Fibroblast of skin of left biceps (primary cell): Measurements from ENCODE around the gene EIF4G3.
"Not testable (repeated sequence)": the region's sequence is repeated elsewhere in the genome, so short reads cannot be mapped to it uniquely, and the experiment has no call there.

Source experiments
- DNase-seq, 2 experiments: peaks; one replicate each; pipeline ENCODE4 v3.0.0-alpha.2; 2013; ENCODE audit warnings: low read depth in 2 of 2

The EIF4G3 gene

DNA sequence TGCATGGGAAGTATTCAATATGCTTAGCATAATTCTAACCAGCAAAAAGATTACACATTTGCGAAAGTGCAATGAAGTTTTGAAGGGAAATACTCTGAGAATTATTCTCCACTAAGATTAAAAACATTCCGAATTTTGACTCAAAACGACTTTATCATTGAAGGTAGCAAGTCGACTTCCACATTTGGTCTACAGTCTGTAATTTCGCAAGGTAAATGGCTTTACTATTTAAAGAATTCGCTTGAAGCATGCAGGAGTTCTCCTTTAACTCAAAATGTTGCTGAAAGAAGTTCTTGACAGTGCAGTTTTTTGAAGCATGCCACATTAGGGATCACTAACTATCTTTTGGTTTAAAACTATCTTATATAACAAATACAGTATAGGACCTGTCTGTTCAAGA is 228.6 kb downstream of the EIF4G3 start:
- DNase-seq, result no peak

DNA sequence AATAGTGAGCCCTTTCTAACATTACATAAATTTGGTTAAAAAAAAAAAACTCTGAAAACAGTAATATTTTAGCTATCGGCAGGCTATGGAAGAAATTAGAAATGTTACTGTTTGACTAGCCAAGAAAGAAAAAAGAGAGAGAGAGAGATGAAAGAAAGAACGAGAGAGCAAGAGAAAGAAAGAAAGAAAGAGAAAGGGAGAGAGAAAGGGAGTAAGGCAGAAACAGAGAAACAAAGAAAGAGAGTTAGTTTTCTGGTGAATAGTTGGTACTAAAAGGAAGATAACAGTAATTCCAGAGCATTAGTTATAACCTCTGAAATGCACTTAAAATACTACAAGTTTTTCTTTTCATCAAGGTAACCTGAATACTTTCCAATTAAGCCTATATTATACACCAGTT is 229.3 kb downstream of the EIF4G3 start:
- DNase-seq, result no peak

DNA sequence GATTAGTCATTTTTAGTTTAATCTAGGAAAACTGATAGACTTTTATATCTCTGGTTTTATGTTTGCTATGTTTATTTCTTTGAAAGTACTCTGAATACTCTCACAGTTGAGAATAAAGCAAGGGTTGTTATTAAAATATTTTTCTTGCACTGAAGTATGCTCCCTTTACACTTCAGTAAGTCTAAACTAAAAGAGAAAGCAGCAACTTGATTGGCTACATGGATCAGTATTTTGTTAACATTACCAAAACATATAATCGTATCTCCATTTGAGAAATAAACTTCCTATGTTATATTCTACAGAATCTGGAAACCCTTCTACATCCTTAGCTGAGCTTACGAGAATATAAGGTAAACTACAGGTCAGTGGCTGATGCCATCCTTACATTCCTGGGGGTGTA is 240.1 kb downstream of the EIF4G3 start:
- no peak for DNase-seq

DNA sequence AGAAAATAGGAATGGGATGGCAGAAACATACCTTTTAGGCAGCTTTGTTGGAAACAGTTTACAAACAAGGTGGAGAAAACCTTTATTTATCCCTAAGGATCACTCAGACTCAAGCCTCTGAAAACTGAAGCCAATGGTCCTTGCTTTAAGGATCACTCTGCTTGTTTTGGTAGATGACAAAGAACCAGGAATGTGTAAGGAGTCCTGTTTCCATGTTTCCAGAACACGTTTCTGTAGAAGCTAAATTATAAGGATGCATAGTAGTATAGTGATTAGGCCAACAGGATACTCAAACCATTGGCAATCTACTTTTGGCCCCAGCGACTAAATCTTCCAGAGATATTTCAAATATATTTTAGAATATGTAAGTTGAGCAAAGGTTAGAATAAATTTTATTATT is 240.5 kb downstream of the EIF4G3 start:
- no peak for DNase-seq

DNA sequence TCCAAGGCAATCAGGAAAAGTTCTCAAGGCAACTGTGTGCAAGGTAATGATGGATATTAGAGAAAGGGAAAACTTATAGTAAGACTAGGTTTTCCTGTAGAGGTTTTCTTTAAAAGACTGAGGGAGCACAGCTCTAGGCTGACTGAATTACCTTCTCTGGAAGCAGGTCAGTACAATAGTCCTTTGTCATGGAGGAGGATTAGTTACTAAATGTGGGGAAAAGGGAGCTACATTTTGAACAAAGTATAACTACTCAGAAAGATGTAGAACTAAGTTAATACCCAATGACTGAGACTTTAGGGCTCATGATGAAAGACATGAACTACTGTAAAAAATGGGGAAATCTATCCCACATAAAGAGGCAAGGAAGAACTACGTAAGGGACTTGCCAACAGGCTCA is 241.0 kb downstream of the EIF4G3 start:
- no peak for DNase-seq

DNA sequence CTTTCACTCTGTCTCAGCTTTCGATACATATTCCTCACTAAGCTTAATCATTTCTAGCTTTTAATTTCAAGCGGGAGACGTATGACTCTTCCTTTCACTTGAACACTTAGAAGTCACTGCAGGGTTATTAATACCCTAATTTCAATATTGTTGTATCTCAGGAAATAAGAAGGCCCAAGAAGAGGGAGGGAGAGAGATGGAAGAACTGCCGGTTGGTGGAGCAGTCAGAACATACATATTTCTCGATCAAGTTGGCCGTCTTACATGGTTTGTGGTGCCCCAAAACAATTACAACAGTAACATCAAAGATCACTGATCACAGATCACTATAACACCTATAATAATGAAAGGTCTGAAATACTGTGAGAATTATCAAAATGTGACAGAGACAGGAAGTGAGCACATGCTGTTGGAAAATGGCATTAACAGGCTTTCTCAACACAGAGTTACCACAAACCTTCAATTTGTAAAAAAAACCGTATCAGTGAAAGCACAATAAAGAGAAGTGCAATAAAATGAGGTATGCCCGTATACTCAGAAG is 244.2 kb downstream of the EIF4G3 start:
- no peak for DNase-seq

DNA sequence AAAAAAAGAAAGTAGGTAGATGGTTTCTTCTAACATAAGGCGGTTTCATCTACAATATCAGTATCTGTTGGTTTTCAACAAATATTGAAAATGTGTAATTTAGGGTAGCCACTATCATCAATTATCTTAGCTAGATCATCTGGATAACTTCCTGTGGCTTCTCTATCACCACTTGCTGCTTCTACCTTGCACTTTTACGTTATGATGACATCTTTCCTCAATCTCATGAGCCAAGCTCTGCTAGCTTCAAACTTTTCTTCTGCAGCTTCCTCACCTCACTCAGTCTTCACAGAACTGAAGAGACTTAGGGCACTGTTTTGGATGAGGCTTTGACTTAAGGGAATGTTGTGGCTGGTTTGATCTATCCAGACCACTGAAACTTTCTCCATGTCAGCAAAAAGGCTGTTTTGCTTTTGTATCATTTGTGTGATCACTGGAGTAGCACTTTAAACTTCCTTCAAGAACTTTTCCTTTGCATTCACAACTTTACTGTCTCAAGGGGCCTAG is 244.7 kb downstream of the EIF4G3 start:
- no peak for DNase-seq

DNA sequence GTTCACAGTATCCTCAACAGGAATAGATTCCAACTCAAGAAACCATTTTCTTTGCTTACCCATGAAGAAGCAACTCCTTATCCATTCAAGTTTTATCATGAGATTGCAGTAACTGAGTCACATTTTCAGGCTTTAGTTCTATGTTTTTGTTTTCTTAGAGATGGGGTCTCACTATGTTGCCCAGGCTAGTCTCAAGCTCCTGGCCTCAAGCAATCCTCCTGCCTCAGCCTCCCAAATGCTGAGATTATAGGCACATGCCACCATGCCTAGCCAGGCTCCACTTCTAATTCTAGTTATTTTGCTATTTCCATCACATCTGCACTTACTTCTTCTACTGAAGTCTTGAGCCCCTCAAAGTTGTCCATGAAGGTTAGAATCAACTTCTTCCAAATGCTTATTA is 246.3 kb downstream of the EIF4G3 start:
- no peak for DNase-seq

DNA sequence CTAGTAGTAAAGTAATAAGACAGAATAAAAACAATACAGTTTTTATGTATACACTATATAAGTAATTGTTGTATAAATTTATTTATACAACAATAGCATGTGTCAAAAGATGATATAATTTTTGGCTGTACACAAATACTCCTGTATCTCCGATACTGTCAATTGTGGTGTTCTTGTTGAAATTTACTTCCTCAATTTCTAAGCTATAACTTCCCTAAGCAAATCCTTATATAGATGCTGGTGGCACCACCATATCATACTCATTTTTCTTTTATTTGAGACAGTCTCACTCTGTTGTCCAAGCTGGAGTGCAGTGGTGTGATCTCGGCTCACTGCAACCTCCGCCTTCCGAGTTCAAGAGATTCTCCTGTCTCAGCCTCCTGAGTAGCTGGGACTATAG is 248.6 kb downstream of the EIF4G3 start:
- DNase-seq, result no peak

DNA sequence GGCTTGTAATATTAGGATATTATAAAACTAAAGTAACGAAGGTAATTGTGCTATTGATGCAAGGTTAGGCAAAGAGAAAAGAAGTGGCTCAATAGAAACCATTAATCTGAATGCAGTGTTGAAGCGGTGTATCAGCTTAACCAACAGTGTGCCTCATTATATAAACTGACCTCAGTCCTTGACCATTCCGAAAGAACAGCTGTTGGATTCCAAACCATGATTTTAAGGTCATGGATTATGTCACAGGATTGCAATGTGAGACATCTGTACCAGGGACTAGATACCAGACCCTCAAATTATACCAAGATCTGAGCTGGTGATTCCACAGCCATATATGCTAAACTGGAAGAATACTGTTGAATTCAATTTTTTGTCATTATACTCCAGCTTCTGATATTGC is 255.4 kb downstream of the EIF4G3 start:
- no peak for DNase-seq

DNA sequence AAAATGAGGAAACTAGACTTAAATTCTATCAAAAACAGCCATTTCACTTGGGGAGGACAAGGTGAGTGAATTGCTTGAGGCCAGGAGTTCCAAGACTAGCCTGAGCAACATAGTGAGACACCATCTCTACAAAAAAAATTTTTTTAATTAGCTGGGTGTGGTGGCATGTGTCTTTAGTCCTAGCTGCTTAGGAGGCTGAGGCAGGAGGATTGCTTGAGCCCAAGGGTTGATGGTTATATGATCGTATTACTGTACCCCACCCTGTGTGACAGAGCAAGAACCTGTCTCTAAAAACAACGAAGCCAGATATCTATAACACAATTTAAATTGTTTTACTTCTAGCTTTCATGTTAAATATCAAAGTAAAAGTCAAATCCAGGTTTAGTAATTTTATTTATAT is 263.5 kb downstream of the EIF4G3 start:
- DNase-seq, result no peak

DNA sequence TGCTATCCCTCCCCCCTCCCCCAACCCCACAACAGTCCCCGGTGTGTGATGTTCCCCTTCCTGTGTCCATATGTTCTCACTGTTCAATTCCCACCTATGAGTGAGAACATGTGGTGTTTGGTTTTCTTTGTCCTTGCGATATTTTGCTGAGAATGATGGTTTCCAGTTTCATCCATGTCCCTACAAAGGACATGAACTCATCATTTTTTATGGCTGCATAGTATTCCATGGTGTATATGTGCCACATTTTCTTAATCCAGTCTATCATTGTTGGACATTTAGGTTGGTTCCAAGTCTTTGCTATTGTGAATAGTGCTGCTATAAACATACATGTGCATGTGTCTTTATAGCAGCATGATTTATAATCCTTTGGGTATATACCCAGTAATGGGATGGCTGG is 269.2 kb downstream of the EIF4G3 start:
- DNase-seq, result not testable (repeated sequence)

DNA sequence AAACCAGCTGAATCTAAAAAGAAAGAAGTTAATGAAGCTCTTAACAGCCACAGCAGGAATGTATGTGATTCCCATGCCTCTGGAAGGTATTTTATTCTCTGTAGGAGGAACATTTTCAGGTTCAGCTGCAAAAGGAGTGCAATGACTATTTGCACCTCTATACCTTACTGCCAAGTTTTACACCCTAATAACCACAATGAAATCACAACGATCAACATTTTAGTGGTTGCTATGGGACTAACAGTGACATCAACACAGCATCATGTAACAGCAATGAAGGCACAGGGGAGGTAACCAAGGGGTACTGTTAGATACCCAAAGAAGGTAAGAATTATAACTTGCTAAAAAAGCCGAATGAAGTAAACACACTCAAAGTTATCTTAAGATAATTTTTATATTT is 273.3 kb downstream of the EIF4G3 start:
- no peak for DNase-seq

DNA sequence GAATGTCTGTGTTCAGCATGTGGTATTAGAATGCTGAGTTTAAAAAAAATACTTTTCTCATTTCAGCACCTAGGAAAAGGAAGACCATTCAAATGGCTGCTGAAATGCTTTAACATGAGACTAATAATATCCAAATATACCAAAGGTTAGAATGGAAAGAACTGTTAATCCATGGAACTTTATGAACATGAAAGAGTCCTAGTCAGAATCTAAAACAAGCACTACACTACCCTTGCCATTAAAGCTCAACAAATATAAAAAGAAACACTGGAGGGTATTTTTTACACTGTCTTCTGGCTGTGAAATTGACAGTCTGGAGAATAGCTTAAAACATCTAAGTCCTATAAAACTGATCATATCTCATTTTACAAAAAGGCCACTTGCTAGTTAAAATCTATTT is 276.6 kb downstream of the EIF4G3 start:
- DNase-seq, result no peak

DNA sequence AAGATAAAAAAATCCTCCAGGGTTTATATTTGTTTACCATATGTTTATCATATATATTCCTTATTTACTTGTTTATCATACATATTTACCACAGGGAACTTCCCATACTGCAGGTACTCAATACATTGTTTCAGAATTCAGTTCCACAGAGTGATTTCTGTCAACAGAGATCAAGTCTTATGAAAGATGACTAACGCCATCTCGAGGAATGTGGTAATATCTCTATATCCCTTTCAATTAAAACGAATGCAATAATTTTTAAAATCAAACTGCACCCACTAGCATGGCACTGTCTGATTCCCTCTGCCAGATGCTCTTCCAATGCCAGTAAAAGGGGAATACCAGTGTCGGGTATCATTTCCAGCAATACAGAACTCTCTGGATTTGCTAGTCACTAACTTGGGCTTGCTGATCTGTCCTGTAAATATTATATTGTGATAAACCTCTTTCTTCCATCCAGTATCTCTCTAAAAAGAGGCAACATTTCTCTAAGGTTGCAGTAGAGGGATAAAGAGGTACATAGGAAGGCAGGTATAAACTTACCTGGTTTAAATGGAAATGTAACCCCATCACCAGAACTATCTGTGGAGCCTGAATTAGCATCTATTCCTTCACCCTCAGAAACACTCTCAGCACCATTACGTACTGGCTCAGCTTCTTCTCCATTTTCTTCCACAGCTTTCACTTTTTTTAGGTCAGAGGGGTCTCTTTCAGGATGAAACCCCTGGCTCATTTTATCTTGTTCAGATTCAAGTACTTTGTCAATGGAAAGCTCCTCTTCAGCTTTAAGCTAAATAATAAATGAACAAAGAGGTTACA is 277.3 kb downstream of the EIF4G3 start:
- DNase-seq, result no peak

DNA sequence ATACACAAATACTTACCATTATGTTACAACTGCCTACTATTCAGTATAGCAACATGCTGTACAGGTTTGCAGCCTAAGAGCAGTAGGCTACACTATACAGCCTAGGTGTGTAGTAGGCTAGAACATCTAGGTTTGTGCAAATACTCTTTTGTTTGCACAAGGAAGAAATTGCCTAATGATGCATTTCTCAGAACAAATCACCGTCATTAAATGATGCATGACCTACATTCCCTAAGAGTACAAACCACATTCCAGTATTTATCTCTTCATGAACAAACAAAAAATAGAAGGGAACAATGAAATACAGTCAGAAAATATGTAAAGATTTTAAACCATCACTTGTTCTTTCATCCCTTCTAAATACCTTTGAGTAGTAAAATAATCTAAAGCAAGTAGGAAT is 279.9 kb downstream of the EIF4G3 start:
- DNase-seq, result no peak

DNA sequence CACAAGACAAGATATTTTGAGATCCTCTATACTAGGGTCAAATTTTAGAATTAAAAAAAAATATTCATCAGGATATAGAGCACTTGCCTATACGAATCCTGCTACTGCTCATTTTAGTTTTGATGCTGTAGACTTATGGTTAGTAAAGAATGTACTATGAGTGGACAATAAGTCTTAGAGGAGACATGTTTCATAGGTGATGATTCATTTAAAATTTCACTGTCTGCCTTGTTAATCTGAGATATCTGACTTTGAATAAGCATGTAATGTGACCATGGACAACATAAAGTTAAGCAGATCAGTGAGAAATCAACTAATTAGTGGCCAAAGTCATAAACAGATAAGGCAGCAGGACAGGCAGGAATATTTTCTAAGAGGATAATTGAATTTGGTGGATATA is 282.8 kb downstream of the EIF4G3 start:
- DNase-seq, result no peak

DNA sequence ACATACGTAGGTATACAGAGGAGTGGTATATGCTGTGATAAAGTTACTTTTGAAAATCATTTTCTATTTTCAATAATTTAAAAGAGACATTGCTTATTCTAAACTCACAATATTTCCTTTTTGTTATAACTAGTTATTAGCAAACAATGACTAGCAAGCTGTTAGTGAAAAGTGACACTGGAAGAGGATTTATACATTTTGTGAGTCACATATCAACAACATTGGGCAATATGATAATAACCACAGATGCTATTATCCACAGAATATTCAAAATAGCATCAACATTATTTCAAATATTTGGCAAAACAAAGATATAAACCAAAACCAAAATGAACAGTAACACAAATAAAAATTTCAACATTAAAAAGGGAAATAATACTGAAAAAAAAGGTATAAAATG is 285.6 kb downstream of the EIF4G3 start:
- DNase-seq, result no peak

DNA sequence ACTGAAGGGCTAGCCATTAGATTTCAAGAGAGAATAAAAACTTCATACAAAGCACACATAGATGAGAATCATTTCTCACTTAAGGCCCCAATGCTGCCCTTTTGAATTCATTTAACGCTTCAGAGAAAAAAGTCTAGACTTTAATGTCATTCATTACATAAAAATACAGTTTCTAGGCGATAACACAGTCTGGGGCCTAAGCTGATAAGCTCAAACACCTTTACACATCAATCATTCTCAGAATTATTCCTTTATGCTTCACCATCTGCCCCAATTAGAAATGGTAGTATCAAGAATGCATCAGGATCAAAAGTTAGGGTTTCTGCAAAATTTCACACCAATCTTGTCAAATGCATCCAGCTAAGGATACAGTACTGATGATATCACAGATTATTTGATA is 289.5 kb downstream of the EIF4G3 start:
- DNase-seq, result no peak

DNA sequence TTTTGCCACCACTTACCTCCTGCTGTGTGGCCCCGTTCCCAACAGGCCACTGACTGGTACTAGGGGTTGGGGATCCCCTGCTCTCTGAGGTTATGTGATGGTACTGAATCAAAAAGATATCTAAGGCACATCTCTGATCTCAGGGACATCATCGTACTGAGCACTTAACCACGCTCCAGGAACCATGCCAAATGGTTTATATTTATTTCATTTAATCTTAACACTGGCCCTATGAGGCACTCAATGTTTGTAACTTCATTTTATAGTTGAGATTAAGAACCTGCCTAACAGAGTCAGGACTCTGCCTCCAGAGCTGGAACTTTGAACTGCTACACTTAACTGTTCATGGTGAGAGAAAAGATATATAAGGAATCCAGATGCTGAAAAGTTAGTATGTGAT is 291.6 kb downstream of the EIF4G3 start:
- no peak for DNase-seq

DNA sequence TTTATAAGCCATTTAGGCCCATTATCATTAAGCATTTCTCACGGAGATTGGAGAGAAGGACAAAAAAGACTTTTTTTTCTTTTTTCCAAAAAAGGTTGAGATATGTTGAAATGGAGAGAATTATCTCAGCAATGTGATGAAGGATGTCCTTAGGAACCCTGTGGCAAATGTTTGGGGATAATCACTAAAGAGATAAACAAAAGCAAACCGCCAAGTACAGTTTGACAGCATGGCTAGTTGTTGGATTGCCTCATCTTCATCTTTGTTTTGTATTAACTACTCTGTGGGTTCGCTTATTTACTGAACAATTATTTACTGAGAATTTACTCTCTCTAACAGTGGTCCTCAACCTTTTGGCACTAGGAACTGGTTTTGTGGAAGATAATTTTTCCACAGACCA is 292.2 kb downstream of the EIF4G3 start:
- no peak for DNase-seq

DNA sequence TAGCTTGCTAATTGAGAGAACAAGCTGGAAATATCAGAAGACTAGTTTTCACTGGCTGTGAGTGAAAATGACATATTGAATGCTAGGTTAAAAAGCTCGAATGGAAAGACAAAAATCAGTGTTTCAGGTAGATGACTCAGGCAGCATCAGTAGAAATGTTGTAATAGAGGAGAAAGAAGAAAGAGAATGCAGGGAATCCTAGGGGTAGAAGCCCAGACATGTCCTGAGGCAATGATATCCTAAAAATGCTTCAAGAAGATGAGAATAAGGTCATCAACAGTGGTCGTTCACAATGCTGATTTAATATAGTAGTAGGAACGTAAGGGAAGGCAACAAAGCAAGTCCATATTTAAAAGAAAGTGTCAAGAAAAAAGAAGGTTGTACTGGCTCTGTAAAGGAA is 292.9 kb downstream of the EIF4G3 start:
- no peak for DNase-seq

DNA sequence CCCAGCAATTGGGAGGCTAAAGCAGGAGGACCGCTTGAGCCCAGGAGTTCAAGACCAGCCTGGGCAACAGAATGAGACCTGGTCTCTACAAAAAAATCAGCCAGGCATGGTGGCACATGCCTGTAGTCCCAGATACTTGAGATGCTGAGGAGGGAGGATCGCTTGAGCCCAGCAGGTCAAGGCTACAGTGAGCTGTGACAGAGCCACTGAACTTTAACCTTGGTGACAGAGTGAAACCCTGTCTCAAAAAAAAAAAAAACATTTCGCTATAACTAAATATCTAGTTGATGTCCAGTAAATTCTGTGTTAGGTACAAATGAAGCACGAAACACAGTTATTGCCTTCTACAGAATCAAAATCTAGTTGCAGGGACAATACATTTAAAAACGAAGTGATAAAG is 293.9 kb downstream of the EIF4G3 start:
- DNase-seq, result no peak

DNA sequence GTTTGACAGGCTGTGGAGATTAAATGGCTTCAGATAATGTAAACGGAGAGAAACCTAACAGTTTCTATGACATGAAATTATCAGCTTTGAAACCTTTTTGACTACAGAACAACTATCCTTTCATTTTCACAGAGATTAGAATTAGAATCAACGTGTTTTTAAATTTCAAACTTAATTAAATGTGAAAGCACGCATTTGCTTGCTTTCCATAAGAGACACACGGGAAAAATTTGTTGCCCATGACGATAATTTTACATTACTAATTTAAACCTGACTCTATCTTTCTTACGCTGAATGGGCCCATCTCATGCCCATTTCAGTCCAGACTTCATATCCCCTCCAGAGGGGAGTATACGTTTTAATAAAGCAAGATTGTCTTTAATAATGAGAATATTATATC is 297.9 kb downstream of the EIF4G3 start:
- DNase-seq, result no peak
